ENCODE data around the gene IL17C.

Gene IL17C

GRCh38 chr16:88616320-88616719 lies 22.1 kb upstream of the IL17C start:
- H3K36me3 Mint-ChIP-seq = peaks cover 44 to 61% of the 10 kb centered on the region in 2 donors
- H3K4me3 Mint-ChIP-seq = peak overlapping the region in 1 of 2 donors; percentile 41
- ATAC-seq (replicated peaks) = no peak
- DNase-seq = no peak
- H3K9me3 Mint-ChIP-seq = no peaks in the 10 kb centered on the region
- no peaks in the 10 kb centered on the region for H3K27me3 Mint-ChIP-seq
- H3K4me1 Mint-ChIP-seq = peaks cover 12 to 42% of the 10 kb centered on the region in 2 donors
- peak overlapping the region; percentile 22 for H3K27ac Mint-ChIP-seq

GRCh38 chr16:88616736-88617135 lies 21.6 kb upstream of the IL17C start:
- Mint-ChIP-seq H3K27me3 (no peaks in the 10 kb centered on the region), H3K9me3 (no peaks in the 10 kb centered on the region), H3K4me1 (peaks cover 12 to 42% of the 10 kb centered on the region in 2 donors), H3K36me3 (peaks cover 44 to 59% of the 10 kb centered on the region in 2 donors), H3K4me3 (no peak overlapping the region), H3K27ac (no peak overlapping the region)
- no peak for DNase-seq
- ATAC-seq (replicated peaks) = no peak

GRCh38 chr16:88617268-88618031 lies 20.9 kb upstream of the IL17C start:
- Mint-ChIP-seq H3K9me3 (no peaks in the 10 kb centered on the region), H3K36me3 (peaks cover 48 to 62% of the 10 kb centered on the region in 2 donors), H3K4me3 (no peak overlapping the region), H3K27ac (peak overlapping the region; percentile 42), H3K4me1 (peaks cover 12 to 42% of the 10 kb centered on the region in 2 donors), H3K27me3 (no peaks in the 10 kb centered on the region)
- ATAC-seq (replicated peaks) = no peak
- no peak for DNase-seq

GRCh38 chr16:88618182-88618955 lies 20.0 kb upstream of the IL17C start:
- no peaks in the 10 kb centered on the region for H3K27me3 Mint-ChIP-seq
- peaks cover 10 to 37% of the 10 kb centered on the region in 2 donors for H3K4me1 Mint-ChIP-seq
- peaks cover 51 to 63% of the 10 kb centered on the region in 2 donors for H3K36me3 Mint-ChIP-seq
- no peaks in the 10 kb centered on the region for H3K9me3 Mint-ChIP-seq
- ATAC-seq (replicated peaks) (no peak), DNase-seq (no peak)
- H3K4me3 Mint-ChIP-seq = no peak overlapping the region
- H3K27ac Mint-ChIP-seq = no peak overlapping the region

- H3K9me3 Mint-ChIP-seq = no peaks in the 10 kb centered on the region
- H3K36me3 Mint-ChIP-seq = peaks cover 51 to 64% of the 10 kb centered on the region in 2 donors
- ATAC-seq (replicated peaks) (no peak), DNase-seq (no peak)
- H3K27ac Mint-ChIP-seq = no peak overlapping the region
- H3K4me3 Mint-ChIP-seq = no peak overlapping the region
- H3K27me3 Mint-ChIP-seq = no peaks in the 10 kb centered on the region
- H3K4me1 Mint-ChIP-seq = peaks cover 9 to 30% of the 10 kb centered on the region in 2 donors
Measured at GRCh38 chr16:88618956-88619667, 19.3 kb upstream of the IL17C start.

GRCh38 chr16:88619859-88620815 lies 18.2 kb upstream of the IL17C start:
- peaks cover 5 to 22% of the 10 kb centered on the region in 2 donors for H3K4me1 Mint-ChIP-seq
- H3K27me3 Mint-ChIP-seq = no peaks in the 10 kb centered on the region
- H3K27ac Mint-ChIP-seq = no peak overlapping the region
- H3K4me3 Mint-ChIP-seq = no peak overlapping the region
- H3K9me3 Mint-ChIP-seq = no peaks in the 10 kb centered on the region
- no peak for DNase-seq
- peaks cover 48 to 61% of the 10 kb centered on the region in 2 donors for H3K36me3 Mint-ChIP-seq
- ATAC-seq (replicated peaks) = no peak

GRCh38 chr16:88622125-88622524 lies 16.2 kb upstream of the IL17C start:
- H3K4me3 Mint-ChIP-seq = no peak overlapping the region
- no peak overlapping the region for H3K27ac Mint-ChIP-seq
- DNase-seq (no peak), ATAC-seq (replicated peaks) (no peak)
- H3K9me3 Mint-ChIP-seq = no peaks in the 10 kb centered on the region
- peaks cover 2 to 15% of the 10 kb centered on the region in 2 donors for H3K4me1 Mint-ChIP-seq
- H3K36me3 Mint-ChIP-seq = peaks cover 47 to 64% of the 10 kb centered on the region in 2 donors
- H3K27me3 Mint-ChIP-seq = no peaks in the 10 kb centered on the region

GRCh38 chr16:88622866-88623265 lies 15.5 kb upstream of the IL17C start:
- Mint-ChIP-seq H3K9me3 (no peaks in the 10 kb centered on the region), H3K4me1 (peaks cover 4 to 22% of the 10 kb centered on the region in 2 donors), H3K4me3 (no peak overlapping the region), H3K36me3 (peaks cover 53 to 68% of the 10 kb centered on the region in 2 donors), H3K27me3 (no peaks in the 10 kb centered on the region), H3K27ac (peak overlapping the region; percentile 67)
- ATAC-seq (replicated peaks) (no peak), DNase-seq (no peak)

GRCh38 chr16:88623858-88624257 lies 14.5 kb upstream of the IL17C start:
- ATAC-seq (replicated peaks) (no peak), DNase-seq (no peak)
- Mint-ChIP-seq H3K27me3 (no peaks in the 10 kb centered on the region), H3K36me3 (peaks cover 55 to 66% of the 10 kb centered on the region in 2 donors), H3K4me1 (peaks cover 4 to 16% of the 10 kb centered on the region in 2 donors), H3K4me3 (no peak overlapping the region), H3K9me3 (no peaks in the 10 kb centered on the region), H3K27ac (no peak overlapping the region)

- DNase-seq (no peak), ATAC-seq (replicated peaks) (no peak)
- Mint-ChIP-seq H3K9me3 (no peaks in the 10 kb centered on the region), H3K4me1 (peaks cover 4 to 13% of the 10 kb centered on the region in 2 donors), H3K27ac (no peak overlapping the region), H3K36me3 (peaks cover 49 to 63% of the 10 kb centered on the region in 2 donors), H3K4me3 (no peak overlapping the region), H3K27me3 (no peaks in the 10 kb centered on the region)
Measured at GRCh38 chr16:88624481-88624880, 13.9 kb upstream of the IL17C start.

GRCh38 chr16:88624977-88625576 lies 13.3 kb upstream of the IL17C start:
- no peak overlapping the region for H3K4me3 Mint-ChIP-seq
- no peaks in the 10 kb centered on the region for H3K27me3 Mint-ChIP-seq
- DNase-seq = no peak
- H3K4me1 Mint-ChIP-seq = peaks cover 4 to 9% of the 10 kb centered on the region in 2 donors
- ATAC-seq (replicated peaks) = no peak
- peaks cover 43 to 60% of the 10 kb centered on the region in 2 donors for H3K36me3 Mint-ChIP-seq
- no peaks in the 10 kb centered on the region for H3K9me3 Mint-ChIP-seq
- no peak overlapping the region for H3K27ac Mint-ChIP-seq

- Mint-ChIP-seq H3K9me3 (no peaks in the 10 kb centered on the region), H3K36me3 (peaks cover 51 to 72% of the 10 kb centered on the region in 2 donors), H3K27me3 (no peaks in the 10 kb centered on the region), H3K27ac (no peak overlapping the region), H3K4me1 (peaks cover 4 to 9% of the 10 kb centered on the region in 2 donors), H3K4me3 (no peak overlapping the region)
- DNase-seq = no peak
- ATAC-seq (replicated peaks) = no peak
Measured at GRCh38 chr16:88626646-88627045, 11.7 kb upstream of the IL17C start.
